Measurements from ENCODE around the gene CHODL.

GRCh38 chr21:18289876-18290275 lies 45.2 kb downstream of the CHODL start:
- TF ChIP-seq, protein P1, sequence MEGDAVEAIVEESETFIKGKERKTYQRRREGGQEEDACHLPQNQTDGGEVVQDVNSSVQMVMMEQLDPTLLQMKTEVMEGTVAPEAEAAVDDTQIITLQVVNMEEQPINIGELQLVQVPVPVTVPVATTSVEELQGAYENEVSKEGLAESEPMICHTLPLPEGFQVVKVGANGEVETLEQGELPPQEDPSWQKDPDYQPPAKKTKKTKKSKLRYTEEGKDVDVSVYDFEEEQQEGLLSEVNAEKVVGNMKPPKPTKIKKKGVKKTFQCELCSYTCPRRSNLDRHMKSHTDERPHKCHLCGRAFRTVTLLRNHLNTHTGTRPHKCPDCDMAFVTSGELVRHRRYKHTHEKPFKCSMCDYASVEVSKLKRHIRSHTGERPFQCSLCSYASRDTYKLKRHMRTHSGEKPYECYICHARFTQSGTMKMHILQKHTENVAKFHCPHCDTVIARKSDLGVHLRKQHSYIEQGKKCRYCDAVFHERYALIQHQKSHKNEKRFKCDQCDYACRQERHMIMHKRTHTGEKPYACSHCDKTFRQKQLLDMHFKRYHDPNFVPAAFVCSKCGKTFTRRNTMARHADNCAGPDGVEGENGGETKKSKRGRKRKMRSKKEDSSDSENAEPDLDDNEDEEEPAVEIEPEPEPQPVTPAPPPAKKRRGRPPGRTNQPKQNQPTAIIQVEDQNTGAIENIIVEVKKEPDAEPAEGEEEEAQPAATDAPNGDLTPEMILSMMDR (IDR thresholded peaks at IDR 0.05): no peak
- no peak for TF ChIP-seq POLR2A (IDR thresholded peaks at IDR 0.05)
